SU-DHL-6 (cell line): ENCODE results near the gene HSPA12B.

Experiments
- H2AFZ ChIP-seq: fragments of 200-600 bp; sonication (generic); 2 replicates; pipeline ENCODE4 v1.6.1; 2014; ENCODE audit warnings: low read depth, mild to moderate bottlenecking, moderate library complexity, mixed read lengths, antibody characterized with exemption, low read length; ENCODE audit not compliant: severe bottlenecking
- H3F3A ChIP-seq: fragments of 200-600 bp; shearing (Covaris generic); 2 replicates; pipeline ENCODE4 v1.6.0; 2016; ENCODE audit warnings: antibody characterized with exemption, mild to moderate bottlenecking; ENCODE audit not compliant: insufficient read depth
- H3K27ac ChIP-seq: fragments of 200-600 bp; sonication (generic); 2 replicates; pipeline ENCODE4 v1.5.1; 2016; ENCODE audit warnings: low read depth, mild to moderate bottlenecking, low read length, moderate library complexity, mixed read lengths
- H3K27me3 ChIP-seq: fragments of 200-600 bp; sonication (generic), shearing (Covaris generic); 2 replicates; pipeline ENCODE4 v1.6.0; 2014; ENCODE audit warnings: mild to moderate bottlenecking, low read length
- H3K36me3 ChIP-seq: fragments of 200-600 bp; sonication (generic); 2 replicates; pipeline ENCODE4 v1.6.1; 2014; ENCODE audit warnings: mild to moderate bottlenecking, low read length, mixed read lengths
- H3K4me2 ChIP-seq: fragments of 300-600, 200-600 bp; shearing (Covaris generic), sonication (generic); 2 replicates; pipeline ENCODE4 v1.6.0; 2014; ENCODE audit warnings: low read length, low read depth, mild to moderate bottlenecking; ENCODE audit not compliant: poor library complexity, severe bottlenecking
- H3K4me3 ChIP-seq: fragments of 200-600 bp; sonication (generic); 2 replicates; pipeline ENCODE4 v1.5.1; 2014; ENCODE audit warnings: antibody characterized with exemption, low read length, mild to moderate bottlenecking, mixed read lengths; ENCODE audit not compliant: insufficient read depth, poor library complexity, severe bottlenecking
- H3K79me2 ChIP-seq: fragments of 200-600 bp; sonication (generic); 2 replicates; pipeline ENCODE4 v1.6.1; 2014; ENCODE audit warnings: mild to moderate bottlenecking, low read length, moderate library complexity; ENCODE audit not compliant: insufficient read depth
- H3K9ac ChIP-seq: fragments of 200-600 bp; sonication (generic); 2 replicates; pipeline ENCODE4 v1.7.0; 2014; ENCODE audit warnings: mild to moderate bottlenecking, low read length
- H3K9me2 ChIP-seq: fragments of 200-600 bp; sonication (generic); replicated peaks from 2 replicates; pipeline ENCODE4 v1.6.1; 2014; ENCODE audit warnings: low read length; ENCODE audit not compliant: insufficient read depth
- H3K9me3 ChIP-seq: fragments of 200-600 bp; sonication (generic); 2 replicates; pipeline ENCODE4 v1.6.1; 2014; ENCODE audit warnings: low read length, mixed read lengths; ENCODE audit not compliant: insufficient read depth
- H4K20me1 ChIP-seq: fragments of 200-600 bp; sonication (generic); 2 replicates; pipeline ENCODE4 v1.6.1; 2014; ENCODE audit warnings: low read depth, mild to moderate bottlenecking, antibody characterized with exemption, low read length, moderate library complexity, mixed read lengths
- EZH2phosphoT487 ChIP-seq: fragments of 200-600 bp; sonication (generic), shearing (Covaris generic); conservative IDR thresholded peaks from 2 replicates; pipeline ENCODE4 v1.6.1; 2018; ENCODE audit warnings: mild to moderate bottlenecking, antibody characterized with exemption, low read length, moderate library complexity, mixed read lengths
- TF ChIP-seq, protein P1 (sequence below): fragments of 200-600 bp; sonication (generic); IDR thresholded peaks from one replicate; pipeline ENCODE4 v1.5.1; 2017; ENCODE audit warnings: antibody characterized with exemption, mild to moderate bottlenecking, low read length, moderate library complexity; ENCODE audit not compliant: insufficient read depth, poor library complexity, severe bottlenecking

The HSPA12B gene

DNA sequence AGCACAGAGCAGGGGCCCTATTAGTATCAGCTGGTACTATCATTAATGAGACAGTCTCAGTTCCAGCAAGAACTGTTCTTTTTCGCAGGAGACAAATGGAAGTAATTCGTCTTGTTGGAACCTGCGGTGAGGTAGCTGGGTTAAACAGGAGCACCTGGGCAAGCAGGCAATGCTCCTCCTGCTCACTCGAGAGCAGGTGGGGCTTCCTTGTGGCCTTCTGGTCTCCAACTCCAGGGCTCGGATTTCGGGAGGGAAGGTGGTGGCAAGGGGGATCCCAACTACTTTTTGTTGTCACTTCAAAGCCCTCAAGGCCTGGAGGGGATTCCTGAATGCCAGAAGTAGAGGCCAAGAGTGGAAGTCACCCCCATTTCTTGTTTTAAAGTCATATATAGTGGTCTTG lies 50.1 kb downstream of the HSPA12B start:
- TF ChIP-seq, protein P1, sequence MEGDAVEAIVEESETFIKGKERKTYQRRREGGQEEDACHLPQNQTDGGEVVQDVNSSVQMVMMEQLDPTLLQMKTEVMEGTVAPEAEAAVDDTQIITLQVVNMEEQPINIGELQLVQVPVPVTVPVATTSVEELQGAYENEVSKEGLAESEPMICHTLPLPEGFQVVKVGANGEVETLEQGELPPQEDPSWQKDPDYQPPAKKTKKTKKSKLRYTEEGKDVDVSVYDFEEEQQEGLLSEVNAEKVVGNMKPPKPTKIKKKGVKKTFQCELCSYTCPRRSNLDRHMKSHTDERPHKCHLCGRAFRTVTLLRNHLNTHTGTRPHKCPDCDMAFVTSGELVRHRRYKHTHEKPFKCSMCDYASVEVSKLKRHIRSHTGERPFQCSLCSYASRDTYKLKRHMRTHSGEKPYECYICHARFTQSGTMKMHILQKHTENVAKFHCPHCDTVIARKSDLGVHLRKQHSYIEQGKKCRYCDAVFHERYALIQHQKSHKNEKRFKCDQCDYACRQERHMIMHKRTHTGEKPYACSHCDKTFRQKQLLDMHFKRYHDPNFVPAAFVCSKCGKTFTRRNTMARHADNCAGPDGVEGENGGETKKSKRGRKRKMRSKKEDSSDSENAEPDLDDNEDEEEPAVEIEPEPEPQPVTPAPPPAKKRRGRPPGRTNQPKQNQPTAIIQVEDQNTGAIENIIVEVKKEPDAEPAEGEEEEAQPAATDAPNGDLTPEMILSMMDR, result no peak
- no peak for TF ChIP-seq EZH2phosphoT487
- Histone ChIP-seq H3K9me3 (no peaks in the 10 kb centered on the region), H3K27me3 (no peaks in the 10 kb centered on the region), H3F3A (peaks cover 6% of the 10 kb centered on the region; the same call in 1 of the 2 replicates), H3K27ac (no peak overlapping the region), H3K79me2 (no peaks in the 10 kb centered on the region; the same call in 1 of the 2 replicates), H3K4me3 (no peak overlapping the region), H3K9ac (no peak overlapping the region), H4K20me1 (no peaks in the 10 kb centered on the region), H2AFZ (no peak overlapping the region), H3K4me2 (no peak overlapping the region), H3K36me3 (no peaks in the 10 kb centered on the region), H3K9me2 (no peaks in the 10 kb centered on the region)

- no peak overlapping the region for H3K4me3 ChIP-seq
- no peaks in the 10 kb centered on the region; the same call in 1 of the 2 replicates for H3K79me2 ChIP-seq
- peaks cover 6% of the 10 kb centered on the region; the same call in 1 of the 2 replicates for H3F3A ChIP-seq
- H3K9ac ChIP-seq, result no peak overlapping the region
- no peaks in the 10 kb centered on the region for H3K27me3 ChIP-seq
- H3K36me3 ChIP-seq, result no peaks in the 10 kb centered on the region
- no peak overlapping the region for H2AFZ ChIP-seq
- TF ChIP-seq, protein P1, result no peak
- no peak for TF ChIP-seq EZH2phosphoT487
- H3K9me2 ChIP-seq, result no peaks in the 10 kb centered on the region
- no peak overlapping the region for H3K4me2 ChIP-seq
- H4K20me1 ChIP-seq, result no peaks in the 10 kb centered on the region
- H3K9me3 ChIP-seq, result no peaks in the 10 kb centered on the region
- H3K27ac ChIP-seq, result no peak overlapping the region
Observed at GRCh38 chr20:3783068-3783489, 50.6 kb downstream of the HSPA12B start.

DNA sequence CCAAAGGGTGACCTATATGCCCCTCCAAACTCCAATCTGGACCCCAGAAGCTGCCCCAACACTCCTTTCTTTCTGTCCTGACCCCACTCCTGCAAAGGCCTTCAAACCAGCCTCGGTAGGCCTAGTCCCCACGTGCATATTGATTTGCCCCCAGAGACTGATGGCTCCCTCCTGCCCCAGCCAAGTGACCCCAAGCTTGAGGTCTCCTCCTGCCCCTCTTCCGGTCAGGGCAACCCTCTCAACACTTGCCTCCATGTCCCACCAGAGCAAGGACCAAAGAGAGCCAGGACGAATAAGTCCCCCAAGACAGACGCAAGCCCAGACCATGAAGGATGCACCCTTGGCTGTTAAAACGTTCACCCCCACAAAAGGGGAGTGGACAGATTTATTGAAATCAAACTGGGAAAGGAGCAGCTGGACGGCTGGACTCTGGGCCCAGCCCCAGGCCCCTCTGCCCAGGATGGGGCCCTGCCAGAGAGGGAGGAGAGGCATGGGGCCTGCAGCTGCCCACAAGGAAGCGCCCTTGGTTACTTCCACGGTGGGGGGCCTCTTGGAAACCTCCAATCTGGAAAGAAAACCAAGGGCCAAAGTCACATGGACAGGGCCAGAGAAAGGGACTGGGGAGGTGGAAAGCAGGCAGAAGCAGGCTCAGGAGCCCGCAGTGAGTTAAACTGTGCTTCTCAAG lies 51.2 kb downstream of the HSPA12B start:
- no peak overlapping the region for H2AFZ ChIP-seq
- peaks cover 6% of the 10 kb centered on the region; the same call in 1 of the 2 replicates for H3F3A ChIP-seq
- H3K27ac ChIP-seq, result no peak overlapping the region
- TF ChIP-seq, protein P1, result no peak
- no peak for TF ChIP-seq EZH2phosphoT487
- no peak overlapping the region for H3K9ac ChIP-seq
- no peaks in the 10 kb centered on the region for H3K27me3 ChIP-seq
- no peaks in the 10 kb centered on the region for H4K20me1 ChIP-seq
- H3K36me3 ChIP-seq, result no peaks in the 10 kb centered on the region
- H3K79me2 ChIP-seq, result no peaks in the 10 kb centered on the region; the same call in 1 of the 2 replicates
- H3K4me3 ChIP-seq, result no peak overlapping the region
- no peak overlapping the region for H3K4me2 ChIP-seq
- H3K9me3 ChIP-seq, result no peaks in the 10 kb centered on the region
- H3K9me2 ChIP-seq, result no peaks in the 10 kb centered on the region
